ENCODE measurements around the gene UST. TPM values are rescaled to one million over a fixed set of nuclear protein-coding genes. Genes with fewer than 3 reads are reported as not detected.

The UST gene
- total and polyA plus RNA-seq, 8 donors = 3.7 to 20.9 (median 8.6) TPM

- intact Hi-C loops (cut with DNase I) = no loop called here
Observed at GRCh38 chr6:148883270-148883669, 136.4 kb downstream of the UST start.

GRCh38 chr6:148884461-148884860 lies 137.6 kb downstream of the UST start:
- H3K4me1 ChIP-seq = peaks cover 3 to 13% (median 11%) of the 10 kb centered on the region in 3 donors
- H3K27ac ChIP-seq = no peak overlapping the region
- intact Hi-C loops (cut with DNase I) = no loop called here
- H3K4me3 ChIP-seq = no peak overlapping the region
- 90 to 95% methylated on average over 2 of the region's 2 CpGs for WGBS, 2 donors
- TF ChIP-seq CTCF (IDR thresholded peaks at IDR 0.05) = no peak
- FAIRE-seq (no peak), DNase-seq (no peak), ATAC-seq (no peak)
- no peaks in the 10 kb centered on the region for H3K27me3 ChIP-seq
- no peaks in the 10 kb centered on the region for H3K36me3 ChIP-seq
- H3K9me3 ChIP-seq = peaks cover 0 to 3% (median 0%) of the 10 kb centered on the region in 4 donors

More at GRCh38 chr6:148883270-148883669, 136.4 kb downstream of the UST start:
- Histone ChIP-seq H3K4me3 (no peak overlapping the region), H3K36me3 (no peaks in the 10 kb centered on the region), H3K4me1 (peaks cover 5 to 8% (median 8%) of the 10 kb centered on the region in 3 donors), H3K27ac (no peak overlapping the region), H3K27me3 (no peaks in the 10 kb centered on the region), H3K9me3 (peaks cover 0 to 3% (median 0%) of the 10 kb centered on the region in 4 donors)
- WGBS, 2 donors = 88 to 91% methylated on average over 2 of the region's 2 CpGs
- DNase-seq (no peak), ATAC-seq (no peak), FAIRE-seq (no peak)
- no peak for TF ChIP-seq CTCF (IDR thresholded peaks at IDR 0.05)

GRCh38 chr6:148885136-148885865 lies 138.5 kb downstream of the UST start:
- Histone ChIP-seq H3K4me3 (no peak overlapping the region), H3K27me3 (no peaks in the 10 kb centered on the region), H3K27ac (no peak overlapping the region), H3K36me3 (no peaks in the 10 kb centered on the region), H3K4me1 (peaks cover 0 to 13% (median 11%) of the 10 kb centered on the region in 3 donors), H3K9me3 (peaks cover 0 to 3% (median 0%) of the 10 kb centered on the region in 4 donors)
- WGBS, 2 donors = 88 to 90% methylated on average over 6 of the region's 6 CpGs
- intact Hi-C loops (cut with DNase I) = no loop called here
- no peak for DNase-seq
- no peak for FAIRE-seq
- no peak for ATAC-seq
- TF ChIP-seq CTCF (IDR thresholded peaks at IDR 0.05) = no peak

- TF ChIP-seq CTCF (IDR thresholded peaks at IDR 0.05) = no peak
- H3K36me3 ChIP-seq = no peaks in the 10 kb centered on the region
- WGBS, 2 donors = 83 to 87% methylated on average over 7 of the region's 7 CpGs
- no peak for FAIRE-seq
- peaks cover 0 to 3% (median 0%) of the 10 kb centered on the region in 4 donors for H3K9me3 ChIP-seq
- peak in 1 of 4 donors; percentile 41 for ATAC-seq
- intact Hi-C loops (cut with DNase I) = no loop called here
- H3K27ac ChIP-seq = peak overlapping the region in 1 of 4 donors; percentile 30
- H3K4me1 ChIP-seq = peaks cover 2 to 15% (median 11%) of the 10 kb centered on the region in 3 donors
- H3K27me3 ChIP-seq = no peaks in the 10 kb centered on the region
- no peak overlapping the region for H3K4me3 ChIP-seq
- DNase-seq = no peak
Observed at GRCh38 chr6:148885925-148886845, 139.4 kb downstream of the UST start.
